Right lobe of liver (tissue), 4 donors: ENCODE results near the gene SLC12A3.

Experiments used
- CTCF ChIP-seq, 4 donors: fragments of 200-600 bp in 3 of 4; fragments of 450-650 bp in 1 of 4; IDR thresholded peaks; one replicate each; pipeline versions ENCODE4 v1.5.1 to v1.8.0; 2016 to 2022; ENCODE audit warnings: antibody characterized with exemption in 4 of 4, mild to moderate bottlenecking in 2 of 4
- POLR2A ChIP-seq: fragments of 450-650 bp; IDR thresholded peaks from one replicate; pipeline ENCODE4 v1.6.1; 2017; ENCODE audit warnings: antibody characterized with exemption, mild to moderate bottlenecking
- donor health status: DM: no; HTN: no; CAD: no.
- donor health status: DM: no; HTN: no; CAD: no.
- donor health status: DM: no; HTN: yes; CAD: no.

GRCh38 chr16:56870276-56870888 lies 5.4 kb downstream of the SLC12A3 start:
- no peak for TF ChIP-seq POLR2A
- no peak for TF ChIP-seq CTCF (IDR thresholded peaks at IDR 0.05)
